Activated CD8-positive, alpha-beta memory T cell treated with anti-CD3 and anti-CD28 coated beads for 48 hours (primary cell): Measurements from ENCODE around the gene EIF4G3.
"Not testable (repeated sequence)": the region's sequence is repeated elsewhere in the genome, so short reads cannot be mapped to it uniquely, and the experiment has no call there.

Experiments
- DNase-seq, 3 experiments: peaks; one replicate each; pipeline ENCODE4 v3.0.0-alpha.2; 2020; ENCODE audit warnings: low read depth in 2 of 3, low spot score in 2 of 3

EIF4G3 gene

DNA sequence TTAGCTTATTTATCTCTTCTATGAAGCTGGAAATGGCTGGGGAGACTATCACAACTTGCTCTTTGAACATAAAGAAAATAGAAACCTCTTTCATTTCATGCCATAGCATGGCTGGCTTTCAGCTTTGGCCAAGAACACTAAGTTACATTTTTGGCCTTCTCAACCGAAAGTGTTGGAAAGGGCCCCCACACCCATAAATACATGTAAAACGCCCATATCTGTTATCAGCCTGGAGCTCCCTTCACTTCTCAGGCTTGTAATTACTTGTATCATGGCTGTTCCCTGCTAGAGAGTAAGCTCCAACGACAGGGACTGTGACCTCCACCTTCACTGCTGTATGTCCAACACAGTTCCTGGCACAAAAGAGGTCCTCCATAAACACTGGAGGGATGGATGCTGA, 12.7 kb upstream of the EIF4G3 start:
- no peak for DNase-seq

DNA sequence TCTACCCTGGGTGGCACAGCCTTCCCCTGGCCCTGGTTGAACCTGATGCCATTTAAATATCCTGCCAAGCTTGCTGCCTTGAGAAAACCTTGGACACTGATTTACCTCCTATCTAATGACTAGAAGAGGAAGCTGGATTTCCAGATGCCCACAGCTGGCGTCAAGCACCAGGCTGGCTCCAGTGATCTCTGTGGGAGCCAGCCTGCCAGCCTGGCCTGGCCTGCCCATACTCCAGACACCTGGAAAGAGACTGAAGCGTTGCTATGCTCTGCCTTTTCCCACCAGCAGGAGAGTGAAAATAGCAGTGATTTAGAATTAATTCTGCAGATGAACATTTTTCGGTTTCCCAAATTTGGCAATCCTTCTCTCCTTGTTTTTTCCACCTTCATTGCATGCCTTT, 11.5 kb upstream of the EIF4G3 start:
- DNase-seq, result no peak

DNA sequence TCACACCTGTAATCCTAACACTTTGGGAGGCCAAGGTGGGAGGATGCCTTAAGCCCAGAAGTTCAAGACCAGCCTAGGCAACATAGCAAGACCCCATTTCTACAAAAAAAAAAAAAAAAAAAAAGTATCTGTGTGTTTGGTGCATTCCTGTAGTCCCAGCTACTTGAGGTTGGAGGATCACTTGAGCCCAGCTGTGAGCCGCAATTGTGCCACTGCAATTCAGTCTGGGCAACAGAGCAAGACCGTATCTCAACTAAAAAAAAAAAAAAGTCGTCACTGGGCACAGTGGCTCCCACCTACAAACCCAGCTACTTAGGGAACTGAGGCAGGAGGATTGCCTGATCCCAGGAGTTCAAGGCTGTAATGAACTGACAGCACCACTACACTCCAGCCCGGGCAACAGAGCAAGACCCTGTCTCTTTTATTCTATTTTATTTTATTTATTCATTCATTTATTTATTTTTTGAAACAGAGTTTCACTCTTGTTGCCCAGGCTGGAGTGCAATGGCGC, 8.6 kb upstream of the EIF4G3 start:
- no peak for DNase-seq

DNA sequence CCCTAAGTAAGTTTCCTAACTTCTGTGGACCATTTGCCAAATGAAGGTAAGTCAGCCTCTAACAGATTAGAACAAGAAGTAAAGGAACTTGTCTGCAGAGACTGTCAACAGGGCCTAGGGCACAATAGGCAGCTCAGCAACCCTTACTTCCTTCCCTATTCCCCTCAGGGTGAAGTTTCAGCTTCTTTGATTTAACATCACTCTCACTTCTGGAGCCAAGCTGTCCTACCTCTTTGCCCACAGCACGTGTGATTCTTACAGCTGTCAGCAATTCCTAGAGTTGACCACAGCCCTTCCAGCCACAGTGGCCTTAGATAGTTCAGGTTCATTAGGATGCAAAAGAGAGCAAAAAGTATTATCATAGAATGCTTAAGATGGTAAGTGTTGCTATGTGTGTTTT, 7.6 kb upstream of the EIF4G3 start:
- DNase-seq, result no peak

DNA sequence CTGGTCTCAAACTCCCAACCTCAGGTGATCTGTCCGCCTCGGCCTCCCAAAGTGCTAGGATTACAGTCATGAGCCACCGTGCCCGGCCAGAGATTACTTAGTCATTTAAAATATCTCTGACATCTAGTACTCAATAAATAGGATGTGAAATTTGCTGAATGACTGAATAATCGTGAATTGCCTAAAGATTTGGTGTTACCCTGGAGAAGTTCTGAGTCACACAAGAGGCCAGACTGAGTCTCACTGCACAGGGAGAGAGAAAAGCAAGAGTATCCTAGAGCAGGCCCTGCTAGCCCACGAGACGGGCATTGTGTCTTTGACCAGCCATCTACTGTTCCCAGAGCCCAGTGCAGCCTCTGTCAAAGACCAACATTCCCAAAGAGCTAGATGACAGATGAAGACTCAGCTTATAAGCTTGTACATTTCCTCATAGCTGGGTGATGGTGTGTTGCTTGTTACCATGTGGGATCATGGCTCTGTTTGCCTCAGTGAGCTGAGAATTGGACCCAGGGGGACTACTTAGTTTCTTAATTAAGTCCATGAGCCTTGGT, 5.6 kb upstream of the EIF4G3 start:
- no peak for DNase-seq

DNA sequence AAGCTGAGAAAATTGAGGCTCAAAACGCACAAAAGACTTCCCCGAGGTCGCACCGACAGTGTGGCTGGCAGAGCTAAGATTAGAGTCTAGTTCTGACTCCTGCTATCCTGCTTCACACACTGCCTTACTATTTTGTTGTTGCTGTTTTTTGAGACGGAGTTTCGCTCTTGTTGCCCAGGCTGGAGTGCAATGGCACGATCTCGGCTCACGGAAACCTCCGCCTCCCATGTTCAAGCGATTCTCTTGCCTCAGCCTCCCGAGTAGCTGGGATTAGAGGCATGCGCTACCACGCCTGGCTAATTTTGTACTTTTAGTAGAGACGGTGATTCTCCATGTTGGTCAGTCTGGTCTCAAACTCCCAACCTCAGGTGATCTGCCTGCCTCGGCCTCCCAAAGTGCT, 1.6 kb upstream of the EIF4G3 start:
- not testable (repeated sequence) for DNase-seq

DNA sequence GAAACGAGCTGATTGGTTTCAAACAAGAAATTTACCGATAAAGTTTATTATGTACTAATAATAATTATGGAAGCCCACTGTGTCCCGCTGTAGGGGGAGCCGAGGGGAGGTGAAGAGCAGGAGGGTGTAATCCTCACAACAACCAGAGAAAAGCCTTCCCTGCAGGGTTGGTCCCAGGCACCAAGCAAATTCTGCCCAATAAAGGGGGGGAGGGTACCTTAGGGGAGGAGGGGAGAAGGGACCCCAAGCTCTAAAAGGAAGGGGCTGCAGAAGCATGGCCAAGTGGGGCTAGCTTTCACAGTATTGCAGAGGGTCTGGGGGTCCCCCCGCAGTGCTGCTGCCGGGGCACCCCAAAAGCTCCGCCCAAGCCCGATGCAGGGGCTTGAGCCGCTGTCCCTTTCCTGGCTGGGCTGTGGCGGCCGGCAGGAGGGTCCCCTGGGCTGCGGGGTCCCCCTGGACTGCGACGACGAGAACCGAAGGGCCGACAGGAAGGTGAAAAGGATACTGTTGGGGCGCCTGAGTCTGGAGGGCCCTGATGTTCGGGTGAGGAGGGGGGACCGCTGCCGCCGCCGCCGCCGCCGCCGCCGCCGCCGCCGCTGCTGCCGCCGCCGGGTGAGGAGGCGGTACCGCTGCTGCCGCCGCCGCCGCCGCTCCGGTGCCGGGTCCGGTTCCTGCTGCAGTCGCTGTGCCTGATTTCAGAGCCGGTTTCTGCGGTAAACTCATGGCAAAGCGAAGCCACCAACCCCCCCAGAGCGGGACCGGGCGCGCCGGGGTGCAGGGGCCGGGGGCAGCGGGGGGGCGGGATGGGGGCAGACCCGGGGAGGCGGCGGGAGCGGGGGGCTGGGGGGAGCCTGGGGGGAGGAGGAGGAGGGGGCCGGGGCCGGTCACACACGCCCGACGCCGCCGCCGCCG, 771 bp downstream of the EIF4G3 start:
- peak in 1 of 3 experiments; percentile 23 for DNase-seq

DNA sequence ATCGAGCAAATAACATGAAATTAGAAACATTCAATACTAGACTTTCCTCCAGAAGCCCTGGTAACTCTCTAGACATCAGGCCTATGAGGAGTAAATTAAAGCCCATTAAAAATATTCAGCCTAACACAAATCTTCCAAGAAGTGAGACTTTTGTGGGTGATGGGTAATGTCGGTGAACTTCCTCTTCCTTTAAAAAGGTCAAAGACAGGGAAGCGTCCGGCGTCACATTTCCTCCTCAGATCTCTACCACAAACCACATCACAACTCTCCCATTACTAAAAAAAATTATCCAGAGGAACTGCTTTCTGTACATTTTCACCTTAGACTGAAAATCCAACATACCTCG, 1.4 kb downstream of the EIF4G3 start:
- DNase-seq, result no peak

DNA sequence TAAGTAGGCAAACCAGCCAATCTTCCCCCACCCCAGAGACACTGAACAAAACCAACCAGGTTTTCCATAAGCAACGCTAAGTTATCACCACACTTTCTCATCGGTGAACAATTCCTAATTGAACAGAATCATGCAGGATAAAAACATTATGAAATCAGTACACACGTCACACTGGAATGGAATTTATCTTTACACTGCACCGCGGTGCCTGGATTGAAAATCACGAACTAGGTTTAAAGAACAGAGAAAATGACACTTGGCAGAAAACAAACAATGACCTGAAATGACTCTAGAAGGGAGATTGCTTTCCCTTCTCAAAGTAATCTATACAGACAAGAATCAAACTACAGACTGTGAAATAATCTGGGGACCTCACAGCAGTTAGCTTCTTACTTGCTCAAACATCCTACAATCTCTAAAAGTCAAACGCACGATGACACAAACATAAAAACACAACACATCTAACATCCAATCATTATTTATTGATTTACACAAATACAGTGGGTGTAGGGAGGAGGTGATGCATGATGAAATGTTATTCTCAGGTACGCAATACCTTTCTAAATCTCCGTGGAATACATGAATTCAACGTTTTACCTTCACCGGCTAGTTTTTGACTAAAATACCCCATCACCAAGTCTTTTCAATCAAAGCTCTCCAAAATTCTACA, 1.9 kb downstream of the EIF4G3 start:
- DNase-seq, result no peak

DNA sequence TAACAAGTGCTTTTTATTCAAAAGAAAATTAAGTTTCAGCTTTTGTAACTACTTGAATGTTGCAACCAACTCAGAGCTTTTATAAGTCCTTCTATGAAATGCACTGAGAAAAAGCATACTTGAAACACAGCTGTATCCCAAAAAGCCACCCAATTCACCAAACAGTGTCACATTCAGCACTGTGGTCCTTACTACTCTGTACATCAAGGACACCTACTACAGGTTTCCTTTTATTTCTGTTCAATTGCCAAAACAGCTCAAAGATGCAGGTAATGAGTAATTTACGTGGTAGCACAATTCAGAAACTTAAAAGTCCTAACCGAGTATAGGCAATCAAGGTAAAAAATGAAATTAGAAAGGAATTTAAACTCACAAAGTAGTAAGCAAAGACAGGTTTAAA, 2.5 kb downstream of the EIF4G3 start:
- DNase-seq, result no peak

DNA sequence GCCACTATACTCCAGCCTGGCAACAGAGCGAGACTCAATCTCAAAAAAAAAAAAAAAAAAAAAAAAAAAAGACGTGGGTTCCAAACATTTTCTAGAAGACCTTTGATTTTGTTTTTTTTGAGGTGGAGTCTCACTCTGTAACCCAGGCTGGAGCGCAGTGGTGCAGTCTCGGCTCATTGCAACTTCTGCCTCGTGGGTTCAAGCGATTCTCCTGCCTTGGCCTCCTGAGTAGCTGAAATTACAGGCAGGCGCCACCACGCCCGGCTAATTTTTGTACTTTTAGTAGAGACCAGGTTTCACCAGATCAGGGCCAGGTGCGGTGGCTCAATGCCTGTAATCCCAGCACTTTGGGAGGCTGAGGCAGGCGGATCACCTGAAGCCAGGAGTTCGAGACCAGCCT, 3.6 kb downstream of the EIF4G3 start:
- DNase-seq, result not testable (repeated sequence)

DNA sequence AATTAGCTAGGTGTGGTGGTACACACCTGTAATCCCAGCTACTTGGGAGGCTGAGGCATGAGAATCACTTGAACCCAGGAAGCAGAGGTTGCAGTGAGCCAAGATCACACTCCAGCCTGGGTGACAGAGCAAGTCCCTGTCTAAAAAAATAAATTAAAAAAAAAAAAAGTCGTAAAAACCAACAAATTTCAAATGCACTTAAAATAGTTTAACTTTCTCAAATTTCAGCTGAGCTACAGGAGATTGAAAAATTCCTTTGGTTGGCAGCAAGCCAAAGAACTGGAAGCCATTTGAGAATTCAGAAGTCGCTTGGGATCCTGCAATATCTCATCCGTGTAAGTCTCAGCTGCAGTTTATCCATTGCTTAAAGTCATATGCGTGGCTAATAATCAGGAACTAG, 5.9 kb downstream of the EIF4G3 start:
- not testable (repeated sequence) for DNase-seq

DNA sequence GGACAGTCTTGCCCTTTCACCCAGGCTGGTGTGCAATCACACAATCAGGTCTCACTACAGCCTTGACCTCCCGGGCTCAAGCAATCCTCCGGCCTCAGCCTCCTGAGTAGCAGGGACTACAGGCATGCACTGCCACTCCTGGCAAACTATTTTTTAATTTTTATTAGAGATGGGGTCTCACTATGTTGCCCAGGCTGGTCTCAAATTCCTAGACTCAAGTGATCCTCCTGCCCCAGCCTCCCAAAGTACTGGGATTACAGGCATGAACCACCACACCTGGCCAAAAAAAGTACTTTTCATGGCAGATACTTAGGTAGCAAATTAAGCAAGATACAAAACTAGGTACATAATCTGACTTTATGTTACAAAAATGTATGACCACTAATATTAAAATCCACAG, 8.3 kb downstream of the EIF4G3 start:
- no peak for DNase-seq

DNA sequence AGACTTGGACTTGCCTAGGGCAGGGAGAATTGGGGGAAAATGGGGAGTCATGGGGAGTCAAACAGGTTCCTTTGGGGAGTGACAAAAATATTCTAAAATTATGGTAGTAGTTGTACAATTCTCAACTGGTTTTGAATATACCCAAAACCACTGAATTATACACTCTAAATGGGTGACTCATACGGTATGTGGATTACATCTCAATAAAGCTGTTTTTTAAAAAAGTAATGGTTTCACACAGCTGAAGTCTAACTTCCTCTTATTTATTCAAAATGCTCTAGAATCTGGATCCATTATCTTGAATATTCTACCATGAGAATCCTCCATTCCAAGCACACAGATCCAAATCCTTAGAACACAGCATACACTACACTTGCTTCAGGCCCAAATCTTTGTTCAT, 11.1 kb downstream of the EIF4G3 start:
- DNase-seq, result no peak

DNA sequence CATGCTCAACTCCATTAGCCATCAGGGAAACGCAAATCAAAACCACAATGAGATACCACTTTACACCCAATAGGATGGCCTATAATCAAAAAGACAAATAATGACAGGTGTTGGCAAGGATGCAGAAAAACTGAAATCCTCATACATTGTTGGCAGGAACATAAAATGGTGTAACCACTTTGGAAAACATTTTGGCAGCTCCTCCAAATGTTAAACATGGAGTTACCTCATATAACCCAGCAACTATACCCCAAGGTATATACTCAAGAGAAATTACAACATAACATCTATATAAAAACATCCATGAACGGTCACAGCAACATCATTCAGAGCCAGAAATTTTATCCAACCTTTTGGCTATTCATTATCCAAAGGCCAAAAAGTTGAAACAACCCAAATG, 11.6 kb downstream of the EIF4G3 start:
- no peak for DNase-seq

DNA sequence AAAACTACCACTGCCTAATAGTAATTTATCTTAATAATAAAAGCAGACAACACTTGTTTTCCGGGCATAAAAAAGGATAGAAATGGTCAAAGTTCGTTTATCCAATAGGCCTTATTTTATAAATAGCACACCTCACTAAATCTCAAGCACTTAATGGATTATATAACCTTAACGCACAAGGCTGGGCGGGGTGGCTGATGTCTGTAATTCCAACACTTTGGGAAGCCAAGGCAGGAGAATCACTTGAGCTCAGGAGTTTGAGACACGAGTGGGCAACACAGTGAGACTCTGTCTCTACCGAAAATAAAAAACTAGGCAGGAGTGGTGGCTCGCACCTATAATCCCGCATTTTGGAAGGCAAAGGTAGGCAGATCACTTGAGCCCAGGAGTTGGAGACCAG, 12.4 kb downstream of the EIF4G3 start:
- no peak for DNase-seq

DNA sequence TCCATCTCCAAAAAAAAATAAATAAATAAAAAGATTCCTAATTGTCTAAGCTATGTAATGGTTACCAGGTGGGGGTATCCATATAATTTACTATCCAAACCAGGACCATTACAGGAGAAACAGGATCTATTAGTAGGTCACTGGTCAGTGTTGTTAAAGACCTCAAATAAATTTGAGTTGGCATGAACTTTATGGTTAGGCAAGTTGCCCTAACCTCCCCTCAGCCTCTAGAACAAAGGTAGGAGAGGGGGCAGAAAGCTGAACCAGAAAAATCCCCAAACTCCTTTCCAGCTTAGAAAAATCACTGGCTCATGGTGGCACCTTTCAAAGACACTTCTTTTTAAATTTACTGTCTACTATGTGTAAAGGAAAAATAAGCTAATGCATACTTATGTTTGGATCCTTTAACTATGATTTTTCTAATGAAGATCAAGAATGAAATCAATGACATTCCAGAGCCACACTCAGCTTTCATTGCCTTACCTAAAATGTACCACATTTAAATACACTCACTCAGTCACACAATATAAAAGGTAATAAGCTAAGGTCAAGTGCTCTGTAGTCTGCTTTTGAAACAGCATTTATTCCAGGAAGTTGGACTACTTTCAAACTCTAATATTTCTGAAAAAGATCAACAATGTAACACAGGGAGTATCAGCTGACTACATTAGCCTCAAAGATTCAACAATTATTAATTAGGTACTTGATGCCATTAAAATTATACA, 13.8 kb downstream of the EIF4G3 start:
- DNase-seq, result no peak

DNA sequence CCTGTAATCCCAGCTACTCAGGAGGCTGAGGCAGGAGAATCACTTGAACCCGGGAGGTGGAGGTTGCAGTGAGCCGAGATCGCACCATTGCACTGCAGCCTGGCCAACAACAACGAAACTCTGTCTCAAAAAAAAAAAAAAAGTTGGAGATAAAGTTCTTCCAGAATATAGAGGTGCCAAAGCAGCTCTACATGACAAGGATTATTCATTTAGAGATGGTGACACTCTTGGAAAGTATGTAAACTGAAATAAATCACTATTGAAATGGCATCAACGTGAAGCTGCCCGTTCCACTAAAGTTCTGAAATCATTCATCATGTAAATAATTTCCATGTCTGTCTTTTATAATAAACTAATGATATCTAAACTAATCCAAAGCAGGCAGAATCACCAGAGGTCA, 14.9 kb downstream of the EIF4G3 start:
- no peak for DNase-seq

DNA sequence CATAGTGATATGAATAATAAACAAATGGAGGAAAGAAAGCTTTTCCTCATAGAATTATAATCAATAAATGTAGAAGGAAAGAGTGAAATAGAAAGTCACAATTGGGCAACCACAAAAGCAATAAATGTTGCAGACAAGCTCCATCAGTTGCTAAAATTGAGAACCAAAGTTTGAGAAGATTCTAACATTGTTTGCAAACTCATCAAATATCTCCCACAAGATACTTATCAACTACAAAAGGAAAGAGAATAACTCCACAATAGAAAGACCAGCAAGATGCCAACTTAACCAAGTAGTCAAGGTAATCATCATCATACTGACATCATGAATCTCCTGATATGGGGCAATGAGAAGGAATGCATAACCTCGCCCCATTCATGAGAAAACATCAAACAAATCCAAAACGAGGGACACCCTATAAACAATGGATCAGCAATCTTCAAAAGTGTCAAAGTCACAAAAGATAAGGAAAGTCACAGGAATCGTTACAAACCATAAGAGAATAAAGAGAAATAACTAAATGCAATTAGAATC, 16.4 kb downstream of the EIF4G3 start:
- no peak for DNase-seq

DNA sequence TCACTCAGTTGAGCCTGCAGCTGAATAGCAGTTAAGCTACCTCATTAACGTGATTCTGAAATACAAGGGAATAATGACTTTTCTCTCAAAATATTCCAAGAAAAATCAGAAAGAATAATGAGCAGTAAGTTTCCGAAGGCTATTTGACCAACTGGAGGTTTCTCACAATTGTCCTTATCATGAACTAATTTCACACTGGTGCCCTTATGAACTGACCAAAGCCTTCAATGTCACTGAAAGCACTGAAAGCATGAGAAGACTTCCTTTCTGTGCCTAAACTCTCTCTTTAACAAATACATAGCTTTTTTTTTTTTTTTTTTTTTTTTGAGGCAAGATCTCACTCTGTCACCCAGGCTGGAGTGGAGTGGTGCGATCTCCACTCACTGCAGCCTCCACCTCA, 18.8 kb downstream of the EIF4G3 start:
- no peak for DNase-seq

DNA sequence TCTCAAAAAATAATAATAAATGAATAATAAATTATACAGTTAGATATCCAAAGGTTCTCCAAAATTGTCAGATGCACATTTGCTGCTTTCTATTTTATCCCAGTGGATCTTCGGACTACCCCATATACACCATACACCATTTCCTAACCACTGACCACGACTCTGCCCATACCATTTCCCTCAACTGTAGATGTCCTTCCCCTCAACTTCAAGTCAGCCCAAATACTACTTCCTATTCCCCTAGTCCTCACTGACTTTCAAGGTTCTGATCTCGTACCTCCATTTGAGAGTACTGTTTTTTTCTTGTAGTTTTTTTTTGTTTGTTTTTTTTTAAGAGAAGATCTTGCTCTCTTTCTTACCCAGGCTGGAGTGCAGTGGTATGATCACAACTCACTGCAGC, 19.6 kb downstream of the EIF4G3 start:
- DNase-seq, result no peak
